GM12874 (cell line): Measurements from ENCODE around the gene SEMA3C.

Experiments
- CTCF ChIP-seq: IDR thresholded peaks from 2 replicates; pipeline ENCODE4 v1.5.1; 2011; ENCODE audit warnings: low read depth, mild to moderate bottlenecking, control low read depth, low read length, moderate library complexity; ENCODE audit not compliant: insufficient read depth

SEMA3C gene

GRCh38 chr7:80895056-80895455 is 23.8 kb downstream of the SEMA3C start:
- no peak for TF ChIP-seq CTCF

GRCh38 chr7:80891259-80891544 is 27.6 kb downstream of the SEMA3C start:
- no peak for TF ChIP-seq CTCF

GRCh38 chr7:80890426-80891258 is 28.2 kb downstream of the SEMA3C start:
- TF ChIP-seq CTCF = no peak

- TF ChIP-seq CTCF = no peak
These were observed 29.3 kb downstream of the SEMA3C start for GRCh38 chr7:80889525-80889924.

GRCh38 chr7:80885757-80886156 is 33.1 kb downstream of the SEMA3C start:
- TF ChIP-seq CTCF = no peak

- no peak for TF ChIP-seq CTCF
These were observed 34.2 kb downstream of the SEMA3C start for GRCh38 chr7:80884511-80885195.

GRCh38 chr7:80883154-80884025 is 35.5 kb downstream of the SEMA3C start:
- no peak for TF ChIP-seq CTCF
